Measurements from ENCODE around the gene PTPRJ.

Gene PTPRJ

DNA sequence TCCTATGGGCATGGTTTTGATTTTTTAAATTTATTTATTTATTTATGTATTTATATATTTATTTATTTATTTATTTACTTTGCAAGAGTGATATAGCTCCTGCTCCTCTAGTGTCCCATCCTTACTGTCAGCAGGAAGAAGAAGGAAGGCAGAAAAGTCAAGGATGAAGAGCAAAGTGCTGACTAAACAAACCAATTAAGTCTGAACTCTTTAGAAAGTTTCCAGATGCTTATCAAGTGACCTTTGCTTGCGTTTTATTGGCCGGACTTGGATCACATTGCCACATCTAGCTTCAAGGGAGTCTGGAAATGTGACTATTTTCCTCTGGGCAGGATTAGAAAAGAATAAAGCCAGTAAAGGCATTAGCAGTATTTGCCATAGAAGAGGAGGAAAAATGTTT, 227.5 kb downstream of the PTPRJ start:
- TF ChIP-seq, protein P1, sequence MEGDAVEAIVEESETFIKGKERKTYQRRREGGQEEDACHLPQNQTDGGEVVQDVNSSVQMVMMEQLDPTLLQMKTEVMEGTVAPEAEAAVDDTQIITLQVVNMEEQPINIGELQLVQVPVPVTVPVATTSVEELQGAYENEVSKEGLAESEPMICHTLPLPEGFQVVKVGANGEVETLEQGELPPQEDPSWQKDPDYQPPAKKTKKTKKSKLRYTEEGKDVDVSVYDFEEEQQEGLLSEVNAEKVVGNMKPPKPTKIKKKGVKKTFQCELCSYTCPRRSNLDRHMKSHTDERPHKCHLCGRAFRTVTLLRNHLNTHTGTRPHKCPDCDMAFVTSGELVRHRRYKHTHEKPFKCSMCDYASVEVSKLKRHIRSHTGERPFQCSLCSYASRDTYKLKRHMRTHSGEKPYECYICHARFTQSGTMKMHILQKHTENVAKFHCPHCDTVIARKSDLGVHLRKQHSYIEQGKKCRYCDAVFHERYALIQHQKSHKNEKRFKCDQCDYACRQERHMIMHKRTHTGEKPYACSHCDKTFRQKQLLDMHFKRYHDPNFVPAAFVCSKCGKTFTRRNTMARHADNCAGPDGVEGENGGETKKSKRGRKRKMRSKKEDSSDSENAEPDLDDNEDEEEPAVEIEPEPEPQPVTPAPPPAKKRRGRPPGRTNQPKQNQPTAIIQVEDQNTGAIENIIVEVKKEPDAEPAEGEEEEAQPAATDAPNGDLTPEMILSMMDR (conservative IDR thresholded peaks at IDR 0.05; ENCODE audit: low read length): no peak
- H3K4me3 ChIP-seq (ENCODE audit: low read length): no peak overlapping the region
- DNase-seq (ENCODE audit: low read depth): no peak

DNA sequence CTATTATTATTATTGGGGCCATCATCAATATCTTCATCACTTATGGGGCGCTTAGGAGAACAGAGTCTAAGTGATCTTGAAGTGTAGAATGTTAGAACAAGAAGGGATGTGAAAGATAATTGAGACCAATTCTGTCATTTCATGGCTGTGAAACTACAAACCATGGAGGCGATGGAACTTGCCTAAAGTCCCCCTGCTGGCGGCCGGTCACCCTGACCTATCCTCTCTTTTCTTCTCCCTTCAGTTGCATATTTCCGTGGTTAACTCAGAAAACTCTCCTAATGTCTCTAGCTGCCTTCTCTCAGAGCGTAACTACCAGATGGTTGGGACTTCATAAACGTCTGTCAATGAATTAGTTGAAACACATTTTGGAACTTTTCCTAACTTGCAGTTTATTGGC, 229.7 kb downstream of the PTPRJ start:
- peak; percentile 20 for DNase-seq (ENCODE audit: low read depth)
- no peak overlapping the region for H3K4me3 ChIP-seq (ENCODE audit: low read length)
- TF ChIP-seq, protein P1 (conservative IDR thresholded peaks at IDR 0.05; ENCODE audit: low read length): peak; percentile 25

DNA sequence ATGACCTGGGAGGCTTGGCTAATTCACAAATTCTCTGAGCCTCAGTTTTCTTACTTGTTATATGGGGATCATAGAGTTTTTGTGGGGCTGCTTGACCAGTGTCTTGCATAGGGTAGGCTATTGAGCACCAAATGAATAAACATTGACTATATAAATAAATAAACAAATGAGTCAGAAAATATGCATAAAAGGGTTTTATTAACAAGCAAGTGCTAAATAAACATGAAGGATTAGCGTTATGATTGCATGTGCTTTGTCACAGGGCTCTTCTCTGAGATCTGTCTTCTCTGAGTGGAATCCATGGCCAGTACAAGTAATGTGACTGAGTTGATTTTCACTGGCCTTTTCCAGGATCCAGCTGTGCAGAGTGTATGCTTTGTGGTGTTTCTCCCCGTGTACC, 236.2 kb downstream of the PTPRJ start, which contains the start of gene OR4B1:
Gene OR4B1 (plus strand): TSS at position 301 of the 400 bp plus-strand sequence. CDS start 0 bp downstream, at position 301.
- no peak within 1 kb of the TSS for H3K4me3 ChIP-seq (ENCODE audit: low read length)
- TF ChIP-seq, protein P1 (conservative IDR thresholded peaks at IDR 0.05; ENCODE audit: low read length): no peak

More for the DNA sequence above, 236.2 kb downstream of the PTPRJ start, which contains the start of gene OR4B1:
- no peak for DNase-seq (ENCODE audit: low read depth)

Measured in AG10803 (cell line).